Measurements from ENCODE around the gene RBBP8NL.

The RBBP8NL gene

DNA sequence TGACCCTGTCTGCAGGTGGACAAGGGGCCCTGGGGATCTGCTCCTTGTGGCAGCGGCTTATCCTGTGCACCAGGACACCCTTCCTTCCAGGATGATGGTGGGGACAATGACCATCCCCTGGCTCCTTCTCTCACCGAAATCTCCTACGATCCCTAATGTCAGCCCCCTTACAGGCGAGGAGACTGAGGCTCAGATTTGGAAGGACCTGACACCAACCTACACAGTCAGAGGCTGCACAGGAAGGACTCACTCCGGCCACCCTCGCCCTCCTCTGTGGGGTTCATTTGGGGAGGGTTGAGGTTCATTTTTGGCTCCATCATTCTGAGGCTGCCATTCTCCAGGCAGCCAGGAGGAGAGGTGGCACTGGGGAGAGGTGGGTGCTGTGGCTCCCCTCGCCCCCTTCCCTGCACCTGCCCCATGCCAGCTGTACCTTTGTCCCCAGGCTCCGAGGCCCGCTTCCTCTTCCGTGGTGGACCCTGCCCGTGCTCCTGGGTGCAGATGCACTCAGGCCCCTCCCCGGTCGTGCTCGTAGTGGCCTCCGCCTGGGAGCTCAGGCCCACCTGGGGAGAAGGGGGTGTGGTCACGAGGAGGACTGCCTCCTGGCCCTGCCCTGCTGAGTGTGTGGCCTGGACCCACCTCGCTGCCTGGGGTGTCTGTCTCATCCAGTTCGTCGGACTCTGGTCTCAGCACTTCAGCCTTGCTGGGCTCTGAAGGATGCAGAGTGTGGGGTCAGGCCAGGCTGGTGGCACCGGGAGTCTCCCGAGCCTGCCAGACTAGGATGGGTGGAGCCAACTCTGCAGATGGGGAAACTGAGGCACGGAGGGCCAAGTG lies 14.9 kb downstream of the RBBP8NL start:
- in situ Hi-C loops (cut with MboI; ENCODE audit: low pct_unique_long_range_greater_than_20kb, low sequenced_read_pairs, unreplicated experiment): no loop called here
- no peak for DNase-seq (ENCODE audit: low spot score)
- TF ChIP-seq, protein P1, sequence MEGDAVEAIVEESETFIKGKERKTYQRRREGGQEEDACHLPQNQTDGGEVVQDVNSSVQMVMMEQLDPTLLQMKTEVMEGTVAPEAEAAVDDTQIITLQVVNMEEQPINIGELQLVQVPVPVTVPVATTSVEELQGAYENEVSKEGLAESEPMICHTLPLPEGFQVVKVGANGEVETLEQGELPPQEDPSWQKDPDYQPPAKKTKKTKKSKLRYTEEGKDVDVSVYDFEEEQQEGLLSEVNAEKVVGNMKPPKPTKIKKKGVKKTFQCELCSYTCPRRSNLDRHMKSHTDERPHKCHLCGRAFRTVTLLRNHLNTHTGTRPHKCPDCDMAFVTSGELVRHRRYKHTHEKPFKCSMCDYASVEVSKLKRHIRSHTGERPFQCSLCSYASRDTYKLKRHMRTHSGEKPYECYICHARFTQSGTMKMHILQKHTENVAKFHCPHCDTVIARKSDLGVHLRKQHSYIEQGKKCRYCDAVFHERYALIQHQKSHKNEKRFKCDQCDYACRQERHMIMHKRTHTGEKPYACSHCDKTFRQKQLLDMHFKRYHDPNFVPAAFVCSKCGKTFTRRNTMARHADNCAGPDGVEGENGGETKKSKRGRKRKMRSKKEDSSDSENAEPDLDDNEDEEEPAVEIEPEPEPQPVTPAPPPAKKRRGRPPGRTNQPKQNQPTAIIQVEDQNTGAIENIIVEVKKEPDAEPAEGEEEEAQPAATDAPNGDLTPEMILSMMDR (IDR thresholded peaks at IDR 0.05; ENCODE audit: extremely low read depth, insufficient read depth, missing control alignments): no peak

DNA sequence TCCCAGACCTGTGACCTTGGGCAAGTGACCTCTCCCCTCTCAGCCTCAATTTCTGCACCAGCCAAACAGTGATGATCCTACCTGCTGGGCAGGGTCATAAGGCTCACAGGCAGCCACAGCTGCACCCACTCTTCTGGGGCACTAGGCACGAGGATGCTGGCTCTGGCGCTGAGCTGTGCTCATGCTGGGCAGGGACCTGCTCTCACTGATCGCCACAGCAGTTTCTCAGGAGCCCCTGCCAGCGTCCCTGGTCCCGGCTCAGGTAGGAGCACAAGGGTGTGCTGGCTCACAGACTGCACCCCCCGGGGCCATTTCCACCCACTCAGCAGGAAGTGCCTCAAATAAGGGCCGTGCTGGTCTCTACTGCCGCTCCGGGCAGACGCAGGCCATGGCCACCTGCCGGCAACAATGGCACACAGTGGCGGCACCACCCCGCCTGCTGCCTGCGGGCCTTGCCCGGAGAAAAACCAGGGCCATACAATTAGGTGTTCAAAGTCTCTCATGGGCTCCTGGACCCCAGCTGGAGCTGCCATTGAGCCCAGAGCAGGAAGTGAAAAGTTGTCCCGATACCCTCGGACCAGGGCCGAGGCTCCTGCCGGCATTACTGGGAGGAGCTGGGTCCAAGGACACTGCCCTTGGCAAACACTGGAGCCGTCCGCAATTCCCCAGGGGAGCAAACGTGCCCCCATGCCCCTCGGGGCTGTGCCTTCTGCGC lies 15.7 kb downstream of the RBBP8NL start:
- in situ Hi-C loops (cut with MboI; ENCODE audit: low pct_unique_long_range_greater_than_20kb, low sequenced_read_pairs, unreplicated experiment): no loop called here
- TF ChIP-seq, protein P1 (IDR thresholded peaks at IDR 0.05; ENCODE audit: extremely low read depth, insufficient read depth, missing control alignments): no peak
- no peak for DNase-seq (ENCODE audit: low spot score)

DNA sequence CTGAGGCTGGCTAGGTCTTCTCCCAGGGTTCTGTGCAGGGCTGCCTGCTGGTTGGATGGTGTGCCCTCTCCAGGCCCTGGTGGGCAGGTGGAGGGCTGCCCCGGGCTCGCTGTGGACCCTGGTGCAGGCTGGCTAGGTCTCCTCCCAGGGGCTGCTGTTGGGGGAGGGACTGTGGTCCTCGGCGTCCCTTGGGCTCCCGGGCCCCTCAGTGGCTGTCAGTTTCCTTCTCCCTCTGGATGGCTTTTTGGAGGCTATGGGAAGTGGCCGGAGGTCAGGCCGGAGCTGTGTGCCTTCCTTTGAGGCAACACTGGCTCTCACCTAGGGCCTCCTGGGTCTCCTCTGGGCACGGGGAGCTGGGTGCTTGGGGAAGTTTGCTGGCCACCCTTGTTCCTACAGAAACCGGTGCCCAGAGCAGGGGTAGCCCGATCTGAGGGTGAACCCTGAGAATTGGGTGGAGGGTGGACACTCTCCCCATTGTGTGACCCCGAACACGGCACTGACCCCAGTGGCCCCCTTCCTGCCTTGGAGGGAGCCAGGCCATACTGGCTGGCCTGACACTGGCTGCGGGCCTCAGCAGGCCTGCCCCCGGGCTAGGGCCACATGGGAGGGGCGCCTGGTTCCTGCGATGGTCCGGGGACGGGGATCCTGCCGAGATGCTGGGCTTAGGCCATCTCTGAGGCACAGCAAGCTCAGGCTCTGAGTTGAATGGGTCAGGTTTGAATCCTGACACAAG lies 16.4 kb downstream of the RBBP8NL start:
- no peak for DNase-seq (ENCODE audit: low spot score)
- in situ Hi-C loops (cut with MboI; ENCODE audit: low pct_unique_long_range_greater_than_20kb, low sequenced_read_pairs, unreplicated experiment): no loop called here
- TF ChIP-seq, protein P1 (IDR thresholded peaks at IDR 0.05; ENCODE audit: extremely low read depth, insufficient read depth, missing control alignments): no peak

DNA sequence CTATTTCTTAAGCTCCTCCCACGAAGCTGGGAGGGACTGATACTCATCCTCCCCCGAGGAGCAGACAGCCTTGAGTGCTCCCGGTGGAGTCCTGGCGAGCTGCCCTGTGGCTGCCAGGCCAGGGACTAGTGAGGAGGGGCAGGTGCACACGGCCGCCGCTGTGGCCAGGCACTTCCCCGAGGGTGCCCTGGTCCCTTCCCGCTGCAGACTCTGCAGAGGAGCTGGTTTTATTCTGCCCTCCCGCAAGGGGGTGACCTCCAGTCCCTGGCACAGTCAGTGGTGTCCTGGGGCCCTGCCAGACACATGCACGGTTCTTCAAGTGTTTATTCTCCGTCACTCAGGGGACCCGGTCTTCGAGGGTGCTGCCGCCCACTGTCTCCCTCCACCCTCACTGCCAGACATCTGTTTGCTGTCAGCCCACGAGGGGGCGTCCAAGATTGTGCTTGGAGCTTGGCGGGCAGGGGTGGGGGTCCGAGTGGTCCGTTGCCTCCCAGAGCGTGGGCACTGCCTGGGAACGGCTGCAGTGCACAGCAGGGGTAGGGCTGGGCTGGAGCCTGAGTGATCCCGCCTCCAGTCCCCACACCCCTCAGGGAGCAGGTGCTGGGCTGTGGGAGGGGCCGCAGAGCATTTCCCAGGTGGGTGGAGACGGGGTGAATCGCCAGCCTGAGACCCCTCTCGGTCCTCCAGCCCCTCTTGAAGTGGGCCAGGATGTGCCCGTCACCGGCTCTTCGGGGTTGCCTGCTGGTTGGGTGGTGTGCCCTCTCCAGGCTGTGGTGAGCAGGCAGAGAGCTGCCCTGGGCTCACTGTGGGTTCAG lies 17.2 kb downstream of the RBBP8NL start:
- TF ChIP-seq, protein P1 (IDR thresholded peaks at IDR 0.05; ENCODE audit: extremely low read depth, insufficient read depth, missing control alignments): peak; percentile 66
- in situ Hi-C loops (cut with MboI; ENCODE audit: low pct_unique_long_range_greater_than_20kb, low sequenced_read_pairs, unreplicated experiment): no loop called here
- DNase-seq (ENCODE audit: low spot score): peak; percentile 79

DNA sequence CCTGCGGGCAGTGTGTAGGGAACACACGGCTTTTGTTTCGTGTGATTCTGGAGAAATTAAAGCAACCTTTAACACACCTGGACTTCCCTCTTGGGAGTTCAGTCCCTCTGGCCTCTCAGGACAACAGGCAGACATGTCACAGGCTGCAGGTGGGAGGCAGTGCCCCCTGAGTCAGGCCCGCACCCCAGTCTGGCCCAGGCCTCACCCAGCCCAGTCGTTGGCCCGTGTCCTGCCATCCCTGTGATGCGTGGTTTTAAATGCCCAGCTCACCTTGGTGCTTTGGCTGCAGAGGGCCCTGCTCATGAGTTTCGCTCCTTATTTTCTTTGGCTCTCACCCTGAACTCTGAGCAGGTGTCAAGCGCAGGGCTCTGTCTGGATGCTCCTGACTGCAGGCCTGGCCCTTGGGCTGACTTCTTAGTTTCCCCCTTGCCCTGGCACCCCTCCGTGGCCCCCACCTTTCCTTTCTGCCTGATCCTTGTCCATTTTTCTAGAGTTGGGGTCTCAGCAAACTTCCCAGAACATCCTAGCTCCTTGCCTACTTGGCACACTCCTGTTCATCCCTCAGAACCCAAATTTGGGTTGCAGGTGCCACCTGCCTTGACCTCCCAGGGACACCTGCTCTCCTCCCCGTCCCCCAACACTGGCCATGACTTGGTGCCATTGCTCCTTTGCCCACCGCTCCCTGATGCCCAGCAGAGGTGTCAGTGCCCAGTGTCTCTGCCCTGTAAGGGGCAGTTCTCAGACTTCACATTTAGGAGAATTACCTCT lies 18.1 kb downstream of the RBBP8NL start:
- in situ Hi-C loops (cut with MboI; ENCODE audit: low pct_unique_long_range_greater_than_20kb, low sequenced_read_pairs, unreplicated experiment): no loop called here
- TF ChIP-seq, protein P1 (IDR thresholded peaks at IDR 0.05; ENCODE audit: extremely low read depth, insufficient read depth, missing control alignments): no peak
- no peak for DNase-seq (ENCODE audit: low spot score)
